Germinal center (tissue), 1 donor: Measurements from ENCODE around the gene SLC16A8.

Experiments
- DNase-seq: peaks from one replicate; pipeline ENCODE4 v3.0.0; 2012; ENCODE audit warnings: mixed read lengths, low spot score

SLC16A8 gene

DNA sequence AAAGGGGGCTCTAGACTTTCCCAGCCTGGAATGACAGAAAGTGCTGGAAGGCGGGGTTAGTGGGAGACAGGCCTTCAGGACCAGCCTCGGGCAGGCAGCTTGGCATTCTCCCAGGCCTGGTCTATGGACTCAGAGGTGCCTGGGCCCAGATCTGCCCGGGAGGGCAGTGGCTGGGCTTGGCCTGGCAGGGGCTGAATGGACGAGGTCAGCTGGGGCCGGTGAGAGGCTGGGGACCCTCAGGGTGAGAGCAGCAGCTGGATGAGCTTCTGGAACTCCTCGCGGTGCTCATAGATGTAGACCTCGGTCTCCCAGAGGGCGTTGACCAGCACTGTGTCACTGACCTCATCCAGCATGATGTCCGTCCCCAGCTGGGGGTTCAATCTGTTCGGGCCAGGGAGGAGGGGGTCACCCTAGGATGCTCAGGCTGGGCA is 28.0 kb upstream of the SLC16A8 start:
- DNase-seq, result no peak

DNA sequence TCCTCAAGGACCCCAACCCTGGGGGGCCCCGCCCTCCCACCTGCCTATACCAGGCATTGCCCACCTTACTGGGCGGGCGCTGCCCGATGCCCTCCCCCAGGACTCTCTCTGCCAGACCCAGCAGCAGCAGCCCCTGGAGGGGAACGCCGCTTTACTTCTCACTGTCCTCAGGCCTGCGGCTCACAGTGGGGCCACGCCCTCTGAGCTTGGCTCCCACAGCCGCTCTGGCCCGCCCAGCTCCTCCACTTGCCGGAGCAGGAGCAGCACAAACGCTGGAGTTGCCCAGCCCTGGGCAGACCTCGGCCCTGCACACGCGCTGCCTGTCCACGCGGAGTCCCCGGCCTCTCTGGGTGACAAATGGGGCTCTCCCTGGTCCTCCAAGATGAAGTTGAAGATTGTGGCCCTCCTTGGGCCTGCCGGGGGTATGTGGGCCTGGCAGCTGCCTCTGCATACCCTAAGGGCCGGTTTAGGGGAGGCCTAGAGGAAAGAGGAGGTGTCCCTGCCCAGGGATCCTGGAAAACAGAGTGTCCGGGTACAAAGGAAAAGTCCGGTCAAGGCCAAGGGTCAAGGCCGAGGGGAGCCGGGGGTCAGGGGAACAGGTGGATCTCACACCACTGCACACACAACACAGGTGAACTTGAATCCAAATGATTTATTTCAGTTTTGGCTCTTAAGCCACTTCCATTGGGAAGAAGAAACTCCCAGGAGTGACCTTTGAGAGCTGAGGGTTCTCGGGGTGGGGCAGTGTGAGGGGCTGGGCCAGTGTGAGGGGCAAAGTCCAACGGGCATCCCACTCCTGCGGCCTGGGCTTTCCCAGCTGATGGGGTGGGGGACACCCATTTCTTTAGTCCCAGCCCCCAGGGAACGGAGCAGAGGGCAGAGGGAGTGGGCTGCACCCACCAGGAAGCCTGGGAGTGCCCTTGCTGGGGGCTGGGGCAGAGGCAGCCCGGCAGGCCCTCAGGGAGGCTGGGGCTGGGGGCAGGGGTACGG is 27.2 kb upstream of the SLC16A8 start:
- DNase-seq, result no peak

DNA sequence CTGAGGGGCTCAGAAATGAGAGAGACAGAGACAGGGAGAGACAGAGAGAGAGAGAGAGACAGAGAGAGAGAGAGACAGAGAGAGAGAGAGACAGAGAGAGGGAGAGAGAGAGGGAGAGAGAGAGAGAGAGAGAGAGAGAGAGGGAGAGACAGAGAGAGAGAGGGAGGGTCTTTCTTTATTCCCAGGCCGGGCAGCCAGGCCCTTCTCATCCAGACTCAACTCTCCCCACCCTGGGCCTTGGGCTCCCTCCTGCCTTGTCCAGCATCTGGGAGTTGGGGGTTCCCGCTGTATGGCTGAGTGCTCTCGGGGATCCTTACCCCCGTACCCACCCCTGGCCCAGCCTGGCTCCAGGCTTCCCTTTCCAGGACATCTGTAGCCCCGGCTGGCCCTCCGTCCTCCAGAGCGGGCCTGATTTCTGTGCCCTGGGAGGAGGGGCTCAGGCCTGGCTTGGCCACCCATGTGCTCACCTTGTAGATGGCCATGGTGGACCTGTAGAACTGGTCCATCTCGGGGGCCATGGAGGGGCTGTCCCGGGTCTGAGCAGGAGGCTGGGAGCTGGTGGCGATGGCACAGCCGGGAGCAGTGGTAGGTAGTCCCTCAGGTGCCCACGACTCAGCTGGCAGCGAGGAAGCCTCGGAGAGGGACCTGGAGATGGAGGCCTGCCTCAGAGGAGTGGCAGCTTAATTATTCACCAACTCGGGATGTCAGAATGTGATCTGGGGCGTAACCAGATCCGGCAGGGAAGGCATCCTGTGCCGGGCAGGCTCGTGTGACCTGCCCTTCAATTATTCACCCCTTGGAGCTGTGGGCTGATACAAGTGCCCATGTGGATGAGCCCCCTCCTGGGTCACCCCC is 26.3 kb upstream of the SLC16A8 start, which contains the start of gene BAIAP2L2:
Gene BAIAP2L2, minus strand, starts transcription at position 677 of the 855 bp plus-strand sequence. Its CDS starts 159 bp downstream, at position 518.
- DNase-seq, result no peak

DNA sequence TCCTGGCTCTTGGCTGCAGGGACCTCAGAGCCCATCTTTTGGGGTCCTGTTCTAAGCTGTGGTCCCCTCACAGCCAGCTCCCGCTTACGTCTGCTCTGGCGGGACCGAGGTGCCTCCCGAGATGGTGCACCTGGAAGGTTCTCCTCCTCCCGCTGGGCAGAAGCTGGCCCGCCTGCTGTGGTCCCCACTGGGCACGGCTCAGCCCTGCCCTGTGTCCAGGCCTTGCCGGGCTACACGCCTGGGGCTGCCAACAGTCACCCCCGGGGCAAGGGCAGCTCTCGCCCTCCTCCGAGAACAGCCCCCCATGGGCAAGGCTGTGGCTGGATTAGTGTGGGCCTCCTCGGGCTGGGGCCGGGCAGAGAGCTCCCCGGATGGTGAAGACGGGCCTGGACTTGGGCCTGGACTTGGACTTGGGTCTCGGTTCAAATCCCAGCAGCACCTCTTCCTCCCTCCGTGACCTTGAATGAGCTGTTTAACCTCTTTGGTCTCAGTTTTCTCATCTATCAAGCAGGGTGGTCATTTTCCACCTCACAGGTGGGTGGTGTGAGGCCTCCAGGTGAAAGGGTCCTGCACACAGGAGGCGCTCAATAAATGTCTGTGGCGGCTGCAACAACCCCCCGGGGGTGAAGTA is 25.5 kb upstream of the SLC16A8 start:
- no peak for DNase-seq

DNA sequence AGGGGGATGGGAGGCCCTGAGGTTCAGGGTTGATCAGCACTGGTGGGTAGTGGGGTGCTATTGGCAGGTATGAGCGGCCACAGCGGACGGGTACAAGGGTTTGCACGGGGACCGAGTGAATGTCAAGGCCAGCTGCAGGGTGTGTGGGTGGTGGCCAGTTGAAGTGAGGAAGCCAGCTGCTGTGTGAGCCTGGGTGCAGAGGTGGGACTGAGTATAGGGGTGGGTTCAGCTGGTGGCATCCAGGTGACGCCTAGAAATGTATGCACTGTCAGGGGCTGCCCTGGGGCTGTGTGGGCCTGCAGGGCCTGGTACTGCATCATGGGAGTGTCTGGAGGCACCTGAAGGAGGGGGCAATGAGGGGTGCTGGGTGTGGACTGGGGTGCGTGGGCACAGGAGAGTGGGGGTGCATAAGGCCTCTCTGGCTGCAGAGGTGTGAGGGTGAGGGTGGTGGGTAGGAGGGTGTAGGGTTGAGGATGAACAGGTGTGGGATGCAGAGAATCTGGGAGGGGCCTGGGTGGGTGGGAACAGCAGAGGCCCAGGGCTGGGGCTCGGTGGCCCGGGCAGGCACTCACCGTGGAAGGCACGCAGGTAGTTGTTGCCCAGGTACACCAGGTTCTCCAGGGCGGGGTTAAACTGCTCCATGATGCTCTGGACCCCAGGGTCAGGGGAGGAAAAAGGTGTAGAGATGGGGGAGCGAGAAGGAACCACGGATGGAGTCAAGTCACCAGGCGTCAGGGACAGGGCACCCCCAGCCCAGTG is 24.8 kb upstream of the SLC16A8 start:
- no peak for DNase-seq

DNA sequence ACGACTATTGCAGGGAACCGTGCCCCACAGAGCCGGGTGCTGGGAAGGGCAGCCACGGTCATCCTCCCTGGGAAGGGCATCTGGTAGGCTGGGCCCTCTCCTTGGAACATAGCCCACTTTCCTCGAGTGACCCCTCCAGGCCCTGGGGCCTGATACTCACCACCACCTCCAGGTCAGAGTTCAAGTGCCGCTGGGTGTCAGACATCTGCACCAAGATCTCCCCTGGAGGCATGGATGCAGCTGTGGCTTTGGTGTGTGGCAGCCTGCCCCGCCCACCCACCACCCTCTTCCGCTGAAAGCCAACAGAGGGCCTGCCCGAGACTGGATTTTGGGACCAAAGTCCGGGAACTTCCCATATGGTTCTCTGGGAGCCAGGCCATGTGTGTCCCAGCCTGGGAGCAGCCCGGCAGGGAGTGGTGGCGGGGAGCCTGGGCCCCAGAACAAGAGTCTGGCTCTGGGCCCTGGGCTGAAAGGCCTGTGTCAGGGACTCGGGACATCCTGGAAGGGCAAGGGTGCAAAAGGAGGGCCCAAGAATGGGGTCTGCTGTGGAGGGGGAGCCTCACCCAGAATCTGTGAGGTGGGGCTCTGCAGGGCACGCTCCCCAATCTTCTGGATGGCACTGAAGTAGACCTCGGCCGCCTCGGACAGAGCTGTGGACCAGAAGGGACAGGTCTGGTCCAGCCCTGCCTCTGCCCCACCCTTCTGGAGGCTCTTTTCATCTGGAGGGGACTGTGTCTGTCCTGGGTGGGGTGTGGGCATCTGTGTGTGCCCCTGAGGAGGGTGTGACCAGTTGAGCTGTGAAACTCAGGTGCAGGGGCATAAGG is 23.9 kb upstream of the SLC16A8 start:
- no peak for DNase-seq

DNA sequence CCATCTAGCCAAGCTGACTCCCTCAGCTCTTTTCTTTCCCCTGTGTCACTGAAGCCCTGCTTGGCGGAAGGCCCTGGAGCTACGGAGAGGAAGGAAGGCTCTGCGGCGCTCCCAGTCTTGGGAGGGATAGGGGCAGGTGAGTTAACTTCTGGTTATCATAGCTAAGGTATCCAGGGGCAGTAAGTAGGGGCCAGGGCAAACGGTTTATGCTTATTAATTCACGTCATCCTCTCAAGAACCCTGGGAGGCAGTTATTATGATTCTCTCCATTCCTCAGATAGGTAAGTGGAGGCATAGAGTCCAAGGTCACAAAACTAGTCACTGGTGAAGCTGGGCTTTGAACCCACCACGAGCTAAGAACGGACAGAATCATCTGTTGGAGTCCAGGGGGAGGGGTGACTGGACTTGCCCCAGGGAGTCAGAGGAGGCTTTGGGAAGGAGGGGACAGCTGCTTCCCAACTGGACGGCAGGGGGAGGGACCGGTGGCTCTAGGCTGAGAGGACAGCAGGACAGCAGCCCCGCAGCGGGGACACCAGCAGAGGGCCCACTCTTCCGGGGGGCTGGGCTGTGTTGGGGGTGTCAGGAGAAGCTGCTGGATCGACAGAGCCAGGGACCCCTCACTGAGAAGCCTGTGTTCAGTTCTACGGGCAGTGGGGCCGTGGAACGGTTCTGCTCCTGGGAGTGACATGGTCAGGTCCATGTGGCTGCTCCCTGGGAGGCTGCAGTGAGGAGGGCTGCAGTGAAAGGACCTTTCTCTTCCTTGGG is 23.0 kb upstream of the SLC16A8 start:
- no peak for DNase-seq

DNA sequence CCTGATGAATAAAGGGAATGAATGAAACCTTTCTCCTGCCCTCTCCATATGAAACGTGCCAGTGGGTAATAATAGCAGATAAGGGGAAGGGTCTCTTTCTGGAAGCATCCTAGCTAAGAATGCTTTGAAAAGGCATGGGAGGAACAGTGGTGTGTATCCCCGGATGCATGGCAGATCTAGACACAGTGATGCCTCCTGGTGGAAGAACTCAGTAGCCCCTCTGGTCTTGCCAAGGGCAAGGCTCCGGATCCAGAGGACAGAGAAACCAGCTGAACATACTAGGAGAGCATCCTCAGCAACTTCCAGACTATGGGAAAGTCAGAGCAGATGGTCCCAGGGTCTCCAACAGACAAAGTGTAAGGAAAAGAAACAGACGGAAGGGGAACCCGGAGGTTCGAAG is 20.1 kb upstream of the SLC16A8 start:
- no peak for DNase-seq

DNA sequence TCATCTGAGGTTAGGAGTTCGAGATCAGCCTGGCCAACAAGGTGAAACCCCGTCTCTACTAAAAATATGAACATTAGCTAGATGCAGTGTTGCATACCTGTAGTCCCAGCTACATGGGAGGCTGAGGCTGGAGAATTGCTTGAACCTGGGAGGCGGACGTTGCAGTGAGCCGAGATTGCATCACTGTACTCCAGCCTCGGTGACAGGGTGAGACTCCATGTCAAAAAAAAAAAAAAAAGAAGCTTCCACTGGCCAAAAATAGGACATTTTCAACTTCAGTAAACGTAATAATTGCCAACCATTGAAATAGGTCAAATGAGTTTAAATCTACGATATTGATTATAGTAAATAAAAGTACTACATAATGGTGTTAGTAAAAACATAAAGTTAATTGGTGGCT is 19.7 kb upstream of the SLC16A8 start:
- DNase-seq, result no peak

DNA sequence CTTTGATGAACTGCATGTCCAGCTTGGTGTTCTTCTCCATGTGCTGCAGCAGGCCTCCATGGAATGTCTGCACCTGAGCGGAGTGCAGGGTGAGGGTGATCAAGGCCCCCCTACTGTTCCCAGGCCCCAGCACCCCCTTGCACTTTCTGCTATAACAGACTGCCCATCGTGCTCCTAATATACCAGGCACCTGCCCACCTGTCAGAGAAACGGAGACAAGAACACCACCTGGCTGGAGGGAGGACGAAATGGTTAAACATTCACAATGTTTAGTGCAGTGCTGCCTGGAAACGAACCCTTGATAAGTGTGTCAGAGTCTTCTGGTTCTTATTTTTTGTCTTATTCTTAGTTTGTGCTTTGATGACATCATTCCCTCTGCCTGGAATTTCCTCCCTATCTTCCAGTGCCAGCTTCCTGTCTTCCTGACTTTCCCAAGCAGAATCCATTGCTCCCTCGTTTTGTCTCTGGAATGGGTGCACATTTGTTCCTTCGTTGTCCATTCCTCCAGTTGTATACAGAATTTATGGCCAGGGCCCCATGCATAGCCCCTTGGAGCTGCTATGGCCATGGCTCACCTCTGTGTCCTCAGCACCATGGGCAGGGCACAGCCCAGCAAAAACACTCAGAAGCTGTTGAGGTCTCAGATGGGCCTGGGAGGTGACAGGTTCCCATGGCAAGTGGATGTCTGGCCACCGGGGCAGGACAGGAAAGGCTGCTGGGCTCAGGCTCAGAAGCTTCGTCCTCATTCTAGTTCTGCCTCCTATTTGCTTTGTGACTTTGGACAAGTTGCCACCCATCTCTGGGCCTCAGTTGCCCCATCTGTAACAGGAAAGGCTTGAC is 14.6 kb upstream of the SLC16A8 start:
- DNase-seq, result no peak

DNA sequence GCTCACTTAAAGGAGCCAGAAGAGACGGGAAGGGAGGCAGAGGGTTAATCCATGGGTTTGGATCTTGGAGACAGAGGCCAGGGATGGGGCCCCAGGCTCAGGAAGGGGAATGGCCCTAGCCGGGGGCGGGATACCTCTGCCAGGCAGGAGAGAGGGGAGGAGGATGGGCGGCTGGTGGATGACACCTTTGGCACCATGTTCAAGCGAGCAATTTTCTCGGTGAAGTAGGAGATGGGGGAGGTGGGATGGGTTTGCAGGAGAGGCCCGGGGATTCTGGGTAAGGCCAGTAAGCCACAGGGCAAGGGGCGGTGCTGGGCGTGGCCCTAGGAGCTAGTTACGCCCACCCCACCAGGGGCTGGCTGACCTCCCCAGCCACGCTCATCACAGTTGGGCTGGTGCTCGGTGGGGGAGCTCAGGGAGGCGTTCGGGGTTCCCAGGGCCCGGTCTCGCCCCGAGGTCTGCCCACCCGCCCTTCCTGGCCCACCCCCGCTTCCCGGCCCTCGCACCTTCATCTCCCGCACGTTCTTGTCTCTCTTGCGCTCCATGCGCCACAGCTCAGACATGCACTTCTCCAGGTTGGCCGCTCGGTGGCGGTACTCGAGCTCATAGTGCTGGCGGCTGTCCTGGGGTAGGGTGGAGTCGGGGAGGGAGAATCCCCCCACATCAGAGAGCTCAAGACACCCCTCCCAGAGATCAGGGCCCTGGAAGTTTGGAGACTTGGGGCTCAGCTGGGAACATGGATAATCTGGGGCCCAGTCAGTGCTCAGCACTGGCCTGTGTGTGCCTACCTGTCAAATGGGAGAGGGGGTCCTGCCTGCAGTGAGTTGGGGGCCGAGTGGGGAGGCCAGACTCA is 13.8 kb upstream of the SLC16A8 start:
- DNase-seq, result no peak

DNA sequence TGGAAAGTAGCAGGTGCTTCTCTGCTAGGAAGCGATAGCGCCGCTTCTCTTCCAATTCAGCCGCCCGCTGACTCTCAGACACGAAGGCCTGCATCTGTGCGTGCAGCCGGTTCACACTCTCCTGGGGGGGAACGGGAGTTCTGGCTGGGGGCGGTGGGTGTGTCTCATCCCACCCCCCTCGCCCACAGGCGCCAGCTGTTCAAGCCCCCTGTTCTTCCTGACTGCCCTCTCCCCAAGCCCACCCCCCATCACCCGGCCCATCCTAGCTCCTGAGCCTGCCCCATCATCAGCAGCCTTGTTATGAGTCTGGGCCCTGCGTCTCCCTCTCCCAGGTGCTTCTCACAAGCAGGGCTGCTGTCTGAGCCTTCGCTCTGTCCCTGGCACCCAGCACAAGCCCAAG is 13.1 kb upstream of the SLC16A8 start:
- no peak for DNase-seq

DNA sequence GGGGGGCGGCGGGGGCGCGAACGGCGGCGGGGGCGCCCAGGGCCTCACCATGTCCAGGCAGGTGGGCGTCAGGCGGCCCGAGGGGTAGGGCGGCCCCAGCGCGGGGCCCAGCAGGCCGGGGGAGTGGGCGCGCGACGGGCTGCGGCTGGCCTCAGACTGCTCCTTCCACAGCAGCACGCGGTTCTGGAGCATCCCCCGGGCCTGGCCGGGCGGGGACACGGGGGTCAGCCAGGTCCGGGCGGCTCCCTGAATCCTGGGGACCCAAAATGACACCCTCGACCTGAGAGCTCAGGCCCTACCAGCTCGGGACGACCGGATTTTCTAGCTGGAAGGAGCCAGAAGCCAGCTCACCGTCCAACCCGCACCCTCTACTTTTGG is 5.5 kb upstream of the SLC16A8 start:
- DNase-seq, result no peak

DNA sequence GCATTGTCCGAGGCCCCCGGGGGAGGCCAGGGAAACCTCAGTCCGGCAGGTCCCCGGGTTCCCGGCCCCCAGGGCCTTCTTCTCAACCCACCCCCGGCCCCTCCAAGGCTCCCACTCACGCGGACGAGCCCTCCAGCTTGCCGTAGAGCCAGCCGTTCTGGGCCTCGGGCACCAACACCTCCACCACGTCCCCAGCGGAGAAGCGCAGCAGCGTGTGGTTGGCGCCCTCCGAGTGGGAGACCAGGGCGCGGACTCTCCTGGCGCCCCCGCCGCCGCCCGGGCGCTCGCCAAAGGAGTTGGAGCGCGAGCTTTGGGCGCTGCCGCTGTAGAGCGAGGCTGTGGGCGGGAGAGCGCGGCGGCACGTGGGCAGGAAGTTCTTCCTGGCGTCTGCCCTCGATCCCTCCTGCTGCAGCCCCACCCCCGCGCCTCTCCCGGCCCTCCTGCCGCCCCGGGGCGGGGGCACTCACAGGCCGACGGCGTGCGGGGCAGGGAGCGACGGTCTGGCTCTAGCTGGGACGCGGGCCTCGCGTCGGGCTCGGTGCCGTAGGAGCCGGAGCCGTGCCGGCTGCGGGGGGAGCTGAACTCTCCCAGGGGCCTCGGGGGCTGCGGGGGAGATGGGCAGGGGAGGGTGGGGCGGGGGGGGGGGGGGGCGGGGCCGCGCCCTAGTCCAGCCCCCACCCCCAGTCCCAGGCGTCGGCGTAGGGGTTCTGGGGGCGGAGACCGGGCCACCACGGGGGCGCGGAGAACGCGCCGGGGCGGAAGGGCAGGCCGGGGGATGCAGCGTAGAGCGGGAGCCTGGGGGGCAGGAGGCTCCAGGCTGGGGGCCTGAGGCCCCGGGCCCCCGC is 4.9 kb upstream of the SLC16A8 start:
- no peak for DNase-seq

DNA sequence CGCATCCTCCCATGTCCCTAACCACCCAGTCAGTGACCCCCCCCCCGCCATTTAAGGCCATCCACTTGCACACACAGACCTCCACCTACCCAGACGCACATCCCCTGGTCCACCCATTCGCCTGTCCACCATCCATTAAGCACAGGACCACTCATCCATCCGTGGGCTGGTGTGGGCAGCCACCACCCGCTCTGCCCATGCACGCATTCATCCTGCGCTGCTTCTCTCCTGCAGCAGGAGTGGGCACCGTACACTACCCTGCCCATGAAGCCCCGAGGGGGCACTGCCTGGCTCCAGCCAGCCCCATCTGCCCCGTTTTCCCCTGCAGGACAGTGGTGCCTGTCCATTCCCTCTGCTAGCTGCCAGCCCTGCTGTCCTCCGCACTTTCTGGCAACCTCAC is 3.9 kb upstream of the SLC16A8 start:
- DNase-seq, result no peak

DNA sequence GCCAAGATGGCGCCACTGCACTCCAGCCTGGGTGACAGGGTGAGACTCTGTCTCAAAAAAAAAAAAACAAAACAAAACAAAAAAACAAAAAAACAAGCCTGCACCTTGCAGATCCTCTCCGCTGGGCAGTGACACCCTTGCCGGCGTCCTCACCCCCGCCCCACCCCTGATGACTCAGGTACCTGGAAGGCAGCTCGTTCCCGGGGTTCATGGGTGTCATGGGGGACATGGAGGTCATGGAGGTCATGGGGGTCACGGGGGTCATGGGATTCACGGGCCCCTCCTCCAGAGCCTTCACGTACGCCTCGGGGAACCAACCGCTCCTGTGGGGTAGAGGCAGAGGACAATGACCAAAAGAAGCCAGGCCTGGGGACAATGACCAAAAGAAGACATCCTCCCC is 3.0 kb upstream of the SLC16A8 start:
- no peak for DNase-seq
